Middle frontal gyrus (tissue), 1 donor: ENCODE results near the gene FCAR.
"Not testable (repeated sequence)": the region's sequence is repeated elsewhere in the genome, so short reads cannot be mapped to it uniquely, and the experiment has no call there.

ENCODE experiments used
- DNase-seq: peaks from one replicate; pipeline ENCODE4 v3.0.0-alpha.2; 2015; ENCODE audit warnings: low spot score; ENCODE audit errors: extremely low spot score

The FCAR gene

GRCh38 chr19:54894106-54894505, 20.1 kb downstream of the FCAR start:
- not testable (repeated sequence) for DNase-seq

- no peak for DNase-seq
Observed at GRCh38 chr19:54896036-54896435, 22.0 kb downstream of the FCAR start.

- DNase-seq: not testable (repeated sequence)
Observed at GRCh38 chr19:54898685-54899084, 24.6 kb downstream of the FCAR start.

GRCh38 chr19:54899646-54900045, 25.6 kb downstream of the FCAR start:
- DNase-seq: not testable (repeated sequence)

GRCh38 chr19:54901153-54901552, 27.1 kb downstream of the FCAR start:
- not testable (repeated sequence) for DNase-seq

GRCh38 chr19:54902061-54902460, 28.0 kb downstream of the FCAR start:
- DNase-seq: no peak

GRCh38 chr19:54903303-54903702, 29.3 kb downstream of the FCAR start:
- no peak for DNase-seq

- DNase-seq: not testable (repeated sequence)
Observed at GRCh38 chr19:54904261-54904660, 30.2 kb downstream of the FCAR start.

GRCh38 chr19:54905421-54905802, 31.4 kb downstream of the FCAR start:
- DNase-seq: no peak

- DNase-seq: no peak
Observed at GRCh38 chr19:54905803-54906511, 31.9 kb downstream of the FCAR start, which contains the start of gene NCR1. Gene NCR1 (plus strand): TSS chr19:54906148. CDS start chr19:54906188, 40 bp downstream.

- DNase-seq: no peak
Observed at GRCh38 chr19:54906819-54907218, 32.8 kb downstream of the FCAR start.

- not testable (repeated sequence) for DNase-seq
Observed at GRCh38 chr19:54907899-54908298, 33.9 kb downstream of the FCAR start.

- no peak for DNase-seq
Observed at GRCh38 chr19:54916822-54917221, 42.8 kb downstream of the FCAR start.

- no peak for DNase-seq
Observed at GRCh38 chr19:54918499-54918898, 44.5 kb downstream of the FCAR start.

- not testable (repeated sequence) for DNase-seq
Observed at GRCh38 chr19:54919646-54920563, 45.9 kb downstream of the FCAR start.

GRCh38 chr19:54921082-54921481, 47.0 kb downstream of the FCAR start:
- DNase-seq: no peak

GRCh38 chr19:54923276-54923675, 49.2 kb downstream of the FCAR start:
- DNase-seq: no peak

GRCh38 chr19:54928299-54928698, 54.3 kb downstream of the FCAR start:
- DNase-seq: no peak

GRCh38 chr19:54937926-54938325, 63.9 kb downstream of the FCAR start:
- DNase-seq: no peak

- DNase-seq: no peak
Observed at GRCh38 chr19:54938906-54939305, 64.9 kb downstream of the FCAR start.

GRCh38 chr19:54939538-54939937, 65.5 kb downstream of the FCAR start:
- not testable (repeated sequence) for DNase-seq
